Lung (tissue), 12 donors: ENCODE results near the gene ARR3. TPM values are rescaled to one million over a fixed set of nuclear protein-coding genes. Genes with fewer than 3 reads are reported as not detected.
"Not testable (repeated sequence)": the region's sequence is repeated elsewhere in the genome, so short reads cannot be mapped to it uniquely, and the experiment has no call there.

ENCODE experiments used
- ATAC-seq: fragments of 200-7000 bp; cut with Tn5 transposase; one replicate; pipeline ENCODE4 v1.9.1; 2020; ENCODE audit warnings: moderate number of reproducible peaks; ENCODE audit not compliant: insufficient read depth, low FRiP score
- DNase-seq, 3 donors: peaks; one replicate each; pipeline ENCODE4 v3.0.0-alpha.2; 2013 to 2017
- H3K27ac ChIP-seq, 2 donors: one replicate each; pipeline ENCODE4 v1.5.1; 2013; ENCODE audit warnings: mild to moderate bottlenecking in 2 of 2, moderate library complexity in 2 of 2, control low read depth in 1 of 2, inconsistent platforms in 1 of 2, low read depth in 1 of 2, low read length in 1 of 2
- H3K27me3 ChIP-seq, 3 donors: one replicate each; pipeline ENCODE4 v1.5.1; 2013; ENCODE audit warnings: low read length in 2 of 3; ENCODE audit not compliant: control insufficient read depth in 3 of 3, insufficient read depth in 3 of 3
- H3K36me3 ChIP-seq, 4 donors: one replicate each; pipeline ENCODE4 v1.5.1; 2013; ENCODE audit warnings: low read length in 4 of 4, mild to moderate bottlenecking in 1 of 4, moderate library complexity in 1 of 4; ENCODE audit not compliant: control insufficient read depth in 4 of 4, insufficient read depth in 4 of 4
- H3K4me1 ChIP-seq, 5 donors: one replicate each; pipeline ENCODE4 v1.5.1; 2013; ENCODE audit warnings: low read length in 5 of 5, mild to moderate bottlenecking in 2 of 5, moderate library complexity in 1 of 5; ENCODE audit not compliant: control insufficient read depth in 5 of 5, insufficient read depth in 5 of 5
- H3K4me3 ChIP-seq: one replicate; pipeline ENCODE4 v1.5.1; 2013; ENCODE audit warnings: mild to moderate bottlenecking, control low read depth, moderate library complexity
- H3K9ac ChIP-seq, 2 donors: one replicate each; pipeline ENCODE4 v1.5.1; 2013; ENCODE audit warnings: low read length in 2 of 2, control low read depth in 1 of 2; ENCODE audit not compliant: insufficient read depth in 1 of 2
- H3K9me3 ChIP-seq, 4 donors: one replicate each; pipeline ENCODE4 v1.5.1; 2013; ENCODE audit warnings: low read length in 3 of 4, mild to moderate bottlenecking in 1 of 4, moderate library complexity in 1 of 4; ENCODE audit not compliant: control insufficient read depth in 4 of 4, insufficient read depth in 3 of 4
- CTCF ChIP-seq: IDR thresholded peaks from 2 replicates; pipeline ENCODE4 v1.5.1; 2012; ENCODE audit warnings: mild to moderate bottlenecking; ENCODE audit errors: control extremely low read depth, extremely low read depth
- whole genome bisulfite sequencing, 2 donors: extraction: QIAGEN DNeasy Blood & Tissue Kit; methylation state at CpG; one replicate each; pipeline ENCODE4 v1.1.7; 2013; 5-methylcytosine and 5-hydroxymethylcytosine counted together
- polyA plus RNA-seq, 2 donors: library from polyadenylated mRNA; stranded (reverse); fragments of 200-250 nt; gene quantifications; one replicate each; pipeline ENCODE4 v1.2.1, GENCODE V29; 2013
- total RNA-seq, 2 donors: library from RNA; depleted of rRNA in 1 of 2; stranded (reverse); fragments of >200 nt in 1 of 2; gene quantifications; one replicate each; pipeline ENCODE4 v1.2.1, GENCODE V29; 2014 to 2021
- donor health status: control.
- donor health status: control.
- donor health status: Bipolar disorder and iron deficiency.
- donor health status: healthy.
- donor health status: DM: yes; HTN: yes; CAD: no.

The ARR3 gene
- total and polyA plus RNA-seq, 4 donors = not detected

DNA sequence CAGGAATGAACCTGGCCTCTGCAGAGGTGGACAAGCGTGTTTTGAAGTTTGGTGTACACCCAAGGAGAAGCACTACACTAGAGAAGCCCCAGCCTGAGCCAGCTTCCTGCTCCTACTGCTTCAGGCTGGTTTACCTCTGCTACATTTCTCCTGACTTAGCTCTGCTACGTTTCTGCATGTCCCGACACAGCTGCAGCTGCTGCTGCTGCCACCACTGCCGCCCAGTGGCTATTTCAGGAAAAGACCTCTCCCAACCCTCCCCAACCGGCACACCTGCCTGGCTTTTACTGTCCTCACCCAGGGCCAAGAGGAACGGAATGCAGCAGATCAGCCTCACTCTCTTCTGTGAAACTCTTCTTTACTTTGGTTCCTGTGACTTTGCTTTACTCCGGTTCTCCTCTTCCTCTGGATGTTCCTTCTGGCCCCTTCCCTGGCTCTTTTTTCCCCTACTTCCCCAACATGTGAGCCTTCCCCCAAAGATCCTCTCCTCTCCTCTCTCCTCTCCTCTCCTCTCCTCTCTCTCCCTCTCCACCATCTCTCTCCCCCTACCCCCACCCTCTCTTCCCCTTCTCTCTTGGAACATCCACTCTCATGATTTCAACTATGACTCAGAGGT lies 5.1 kb upstream of the ARR3 start:
- Histone ChIP-seq H3K4me3 (no peak overlapping the region), H3K4me1 (no peaks in the 10 kb centered on the region), H3K36me3 (peaks cover 0 to 2% (median 0%) of the 10 kb centered on the region in 4 donors), H3K27me3 (no peaks in the 10 kb centered on the region), H3K9me3 (peaks cover 0 to 5% (median 0%) of the 10 kb centered on the region in 4 donors), H3K27ac (no peak overlapping the region), H3K9ac (no peak overlapping the region)
- DNase-seq (peak; percentile 1 to 25 (median 18)), ATAC-seq (peak; percentile 34)
- no peak for TF ChIP-seq CTCF
- 20 to 48% methylated on average over 5 to 7 of the region's 7 CpGs for WGBS, 2 donors

GRCh38 chrX:70264784-70265183 lies 3.4 kb upstream of the ARR3 start:
- no peak for TF ChIP-seq CTCF
- Histone ChIP-seq H3K36me3 (no peaks in the 10 kb centered on the region), H3K27me3 (no peaks in the 10 kb centered on the region), H3K27ac (no peak overlapping the region), H3K4me3 (no peak overlapping the region), H3K9ac (no peak overlapping the region), H3K9me3 (peaks cover 0 to 5% (median 0%) of the 10 kb centered on the region in 4 donors), H3K4me1 (no peaks in the 10 kb centered on the region)
- 72 to 73% methylated on average over 3 of the region's 3 CpGs for WGBS, 2 donors
- DNase-seq = no peak
- no peak for ATAC-seq

DNA sequence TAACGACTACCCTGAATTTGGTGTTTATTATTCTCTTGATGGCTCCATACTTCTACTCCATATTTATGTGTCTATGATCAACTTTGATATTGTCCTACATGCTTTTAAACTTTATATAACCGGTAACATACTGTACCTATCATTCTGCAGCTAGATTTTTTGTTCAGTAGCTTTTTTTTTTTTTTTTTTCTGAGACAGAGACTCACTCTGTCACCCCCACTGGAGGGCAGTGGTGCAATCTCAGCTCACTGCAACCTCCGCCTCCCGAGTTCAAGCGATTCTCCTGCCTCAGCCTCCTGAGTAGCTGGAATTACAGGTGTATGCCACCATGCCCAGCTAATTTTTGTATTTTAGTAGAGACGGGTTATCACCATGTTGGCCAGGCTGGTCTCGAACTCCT lies 5.9 kb downstream of the ARR3 start:
- not testable (repeated sequence) for H3K9ac ChIP-seq, H3K36me3 ChIP-seq, ATAC-seq, H3K27me3 ChIP-seq, DNase-seq, H3K4me1 ChIP-seq, H3K4me3 ChIP-seq, H3K27ac ChIP-seq, H3K9me3 ChIP-seq
- 80 to 94% methylated on average over 7 of the region's 7 CpGs for WGBS, 2 donors

- Histone ChIP-seq H3K36me3 (peaks cover 0 to 3% (median 0%) of the 10 kb centered on the region in 4 donors), H3K27me3 (peaks cover 0 to 3% (median 0%) of the 10 kb centered on the region in 3 donors), H3K27ac (no peak overlapping the region), H3K4me1 (no peaks in the 10 kb centered on the region), H3K4me3 (no peak overlapping the region), H3K9ac (no peak overlapping the region), H3K9me3 (peaks cover 0 to 4% (median 0%) of the 10 kb centered on the region in 4 donors)
- no peak for DNase-seq
- no peak for TF ChIP-seq CTCF
- WGBS, 2 donors = 85 to 95% methylated on average over 3 of the region's 3 CpGs
- ATAC-seq = no peak
Measured at GRCh38 chrX:70279081-70279480, 10.9 kb downstream of the ARR3 start.
